NK-92 (cell line): ENCODE data around the gene IGFLR1.

ENCODE experiments used
- DNase-seq: peaks from one replicate; lab custom pipeline; 2025; ENCODE audit not compliant: unreplicated experiment; lab: John Stamatoyannopoulos, UW

Gene IGFLR1

GRCh38 chr19:35755550-35756376 is 13.5 kb upstream of the IGFLR1 start:
- DNase-seq = no peak

GRCh38 chr19:35755131-35755549 is 12.9 kb upstream of the IGFLR1 start:
- DNase-seq = no peak

GRCh38 chr19:35754370-35755130 is 12.3 kb upstream of the IGFLR1 start:
- DNase-seq = no peak

GRCh38 chr19:35753634-35754369 is 11.6 kb upstream of the IGFLR1 start:
- DNase-seq = no peak

GRCh38 chr19:35752746-35753350 is 10.6 kb upstream of the IGFLR1 start:
- no peak for DNase-seq

- DNase-seq = no peak
These were observed 9.8 kb upstream of the IGFLR1 start for GRCh38 chr19:35751839-35752745.

- DNase-seq = no peak
These were observed 7.9 kb upstream of the IGFLR1 start for GRCh38 chr19:35750167-35750566.

GRCh38 chr19:35748106-35749020 is 6.1 kb upstream of the IGFLR1 start, which contains the start of gene LIN37:
Gene LIN37, plus strand, starts transcription at chr19:35748576. Its CDS starts 149 bp downstream, at chr19:35748725.
- DNase-seq = peak; percentile 96

- no peak for DNase-seq
These were observed 4.3 kb upstream of the IGFLR1 start for GRCh38 chr19:35746531-35746930.

- DNase-seq = no peak
These were observed 3.8 kb upstream of the IGFLR1 start for GRCh38 chr19:35746087-35746462.

- peak; percentile 94 for DNase-seq
These were observed 3.3 kb upstream of the IGFLR1 start, which contains the start of the genes PSENEN and U2AF1L4 for GRCh38 chr19:35745328-35746086. Gene PSENEN, plus strand, starts transcription at chr19:35745651. Its CDS starts 280 bp downstream, at chr19:35745931. Gene U2AF1L4, minus strand, starts transcription at chr19:35745418. Its CDS starts 27 bp downstream, at chr19:35745391.

- DNase-seq = peak; percentile 57
These were observed 2.4 kb upstream of the IGFLR1 start for GRCh38 chr19:35744430-35745327.

GRCh38 chr19:35743640-35744429 is 1.6 kb upstream of the IGFLR1 start:
- no peak for DNase-seq

GRCh38 chr19:35741203-35741515 is 1.1 kb downstream of the IGFLR1 start:
- no peak for DNase-seq

GRCh38 chr19:35740423-35741202 is 1.6 kb downstream of the IGFLR1 start:
- DNase-seq = peak; percentile 88

GRCh38 chr19:35740108-35740422 is 2.2 kb downstream of the IGFLR1 start:
- no peak for DNase-seq
